ENCODE measurements around the gene SMARCD3.

SMARCD3 gene

DNA sequence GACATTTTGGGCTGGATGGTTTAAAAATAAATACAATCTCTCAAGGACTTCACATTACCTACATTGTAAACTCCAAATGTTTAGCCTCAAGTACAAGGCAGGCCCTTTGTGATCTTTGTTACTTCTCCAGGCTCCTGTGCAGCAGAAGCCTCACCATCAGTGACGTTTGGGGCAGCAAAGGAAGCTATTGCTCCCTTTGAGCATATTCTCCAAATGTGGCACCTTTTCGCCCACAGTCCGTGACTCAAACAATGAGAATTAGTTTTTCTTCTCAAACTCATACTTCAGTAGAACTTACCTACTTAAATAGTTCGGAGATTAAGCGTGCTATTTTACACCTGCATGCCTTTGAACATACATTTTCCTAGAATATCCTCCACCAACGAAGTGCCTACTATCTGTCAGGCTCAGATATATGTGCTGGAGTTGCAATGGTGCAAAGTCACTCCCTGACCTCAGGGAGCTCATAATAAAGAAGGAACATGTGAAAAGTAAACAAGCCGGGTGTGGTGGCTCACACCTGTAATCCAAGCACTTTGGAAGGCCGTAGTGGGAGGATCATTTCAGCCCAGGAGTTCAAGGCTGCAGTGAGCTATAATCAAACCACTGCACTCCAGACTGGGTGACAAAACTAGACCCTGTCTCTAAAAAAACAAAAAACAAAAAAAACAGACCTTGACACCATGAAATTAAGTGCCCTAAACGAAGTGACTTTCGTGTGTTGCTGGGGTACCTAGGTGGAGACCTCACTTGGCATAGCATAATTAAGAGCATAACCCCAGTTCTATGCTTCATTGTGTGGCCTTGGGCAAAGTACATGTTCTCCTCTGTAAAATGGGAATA is 20.2 kb downstream of the SMARCD3 start:
- peak overlapping the region; percentile 76; the same call in 1 of the 2 replicates for H3K27ac ChIP-seq
- no peak for TF ChIP-seq ZFX (IDR thresholded peaks at IDR 0.05)
- TF ChIP-seq, protein P1, sequence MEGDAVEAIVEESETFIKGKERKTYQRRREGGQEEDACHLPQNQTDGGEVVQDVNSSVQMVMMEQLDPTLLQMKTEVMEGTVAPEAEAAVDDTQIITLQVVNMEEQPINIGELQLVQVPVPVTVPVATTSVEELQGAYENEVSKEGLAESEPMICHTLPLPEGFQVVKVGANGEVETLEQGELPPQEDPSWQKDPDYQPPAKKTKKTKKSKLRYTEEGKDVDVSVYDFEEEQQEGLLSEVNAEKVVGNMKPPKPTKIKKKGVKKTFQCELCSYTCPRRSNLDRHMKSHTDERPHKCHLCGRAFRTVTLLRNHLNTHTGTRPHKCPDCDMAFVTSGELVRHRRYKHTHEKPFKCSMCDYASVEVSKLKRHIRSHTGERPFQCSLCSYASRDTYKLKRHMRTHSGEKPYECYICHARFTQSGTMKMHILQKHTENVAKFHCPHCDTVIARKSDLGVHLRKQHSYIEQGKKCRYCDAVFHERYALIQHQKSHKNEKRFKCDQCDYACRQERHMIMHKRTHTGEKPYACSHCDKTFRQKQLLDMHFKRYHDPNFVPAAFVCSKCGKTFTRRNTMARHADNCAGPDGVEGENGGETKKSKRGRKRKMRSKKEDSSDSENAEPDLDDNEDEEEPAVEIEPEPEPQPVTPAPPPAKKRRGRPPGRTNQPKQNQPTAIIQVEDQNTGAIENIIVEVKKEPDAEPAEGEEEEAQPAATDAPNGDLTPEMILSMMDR (conservative IDR thresholded peaks at IDR 0.05): no peak

DNA sequence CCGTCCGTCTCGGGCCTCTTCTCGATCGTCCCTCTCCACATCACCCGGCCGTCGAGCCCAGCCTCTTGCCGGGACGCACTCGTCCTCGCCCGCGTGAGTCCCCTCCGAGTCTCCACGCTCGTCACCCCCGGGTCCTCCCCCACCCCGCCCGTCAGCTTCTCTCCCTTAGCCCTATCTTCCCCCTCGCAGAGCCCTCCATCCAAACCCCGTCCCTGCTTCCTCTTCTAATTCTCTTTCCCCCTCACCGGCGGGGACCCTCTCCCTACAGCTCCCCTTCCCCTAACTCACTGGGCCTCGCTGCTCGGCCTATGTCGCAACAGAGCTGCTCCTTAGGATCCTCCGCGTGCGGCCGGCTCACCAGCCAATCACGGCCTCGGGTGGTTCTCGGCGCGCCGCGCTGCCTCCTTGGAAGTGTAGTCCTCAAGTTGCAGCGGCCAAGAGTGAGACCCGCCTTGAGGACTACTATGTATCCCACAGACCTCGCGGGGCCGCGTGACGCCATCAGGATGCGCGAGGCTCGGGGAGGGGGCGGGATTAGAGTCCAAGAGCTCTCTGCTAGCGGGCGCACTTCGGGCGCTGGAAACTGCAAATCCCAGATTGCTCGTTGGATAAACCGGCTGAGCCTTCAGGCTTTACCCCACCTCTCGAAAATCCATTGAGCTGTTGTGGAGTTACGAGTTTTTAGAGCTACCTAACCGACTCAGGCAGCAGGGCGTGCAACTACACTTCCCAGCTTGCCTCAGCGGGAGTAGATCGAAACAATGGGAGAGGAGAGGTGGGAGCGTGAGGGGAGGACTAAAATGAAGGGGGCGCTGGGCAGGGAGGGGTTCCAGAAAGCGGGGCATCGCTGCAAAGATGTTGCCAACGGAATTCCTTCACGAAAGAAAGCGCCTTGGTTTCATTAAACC is 21.4 kb downstream of the SMARCD3 start, which contains the start of gene ABCF2:
TSS of gene ABCF2 (minus strand) at position 331 of the 908 bp plus-strand sequence. CDS start 747 bp downstream, outside the sequence.
- peak within 1 kb of the TSS; percentile 76 for H3K27ac ChIP-seq
- TF ChIP-seq ZFX (IDR thresholded peaks at IDR 0.05): peak; percentile 80
- TF ChIP-seq, protein P1 (conservative IDR thresholded peaks at IDR 0.05): no peak

DNA sequence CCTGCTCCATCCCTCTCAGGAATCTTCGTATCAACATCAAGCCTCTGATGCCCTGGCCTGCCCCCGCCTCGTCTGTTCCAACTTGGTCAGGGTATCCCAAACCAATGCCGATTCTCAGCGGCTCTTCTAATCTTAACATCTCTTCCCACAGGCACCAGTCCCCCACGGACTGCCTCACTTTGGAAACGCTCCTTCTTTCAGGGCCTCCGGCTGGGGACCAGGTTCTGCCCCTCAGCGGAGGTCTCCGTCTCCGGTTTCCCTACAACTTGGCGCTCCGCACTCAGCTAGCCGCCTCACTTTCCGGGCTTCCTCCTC is 22.0 kb downstream of the SMARCD3 start:
- TF ChIP-seq ZFX (IDR thresholded peaks at IDR 0.05): no peak
- TF ChIP-seq, protein P1 (conservative IDR thresholded peaks at IDR 0.05): no peak

DNA sequence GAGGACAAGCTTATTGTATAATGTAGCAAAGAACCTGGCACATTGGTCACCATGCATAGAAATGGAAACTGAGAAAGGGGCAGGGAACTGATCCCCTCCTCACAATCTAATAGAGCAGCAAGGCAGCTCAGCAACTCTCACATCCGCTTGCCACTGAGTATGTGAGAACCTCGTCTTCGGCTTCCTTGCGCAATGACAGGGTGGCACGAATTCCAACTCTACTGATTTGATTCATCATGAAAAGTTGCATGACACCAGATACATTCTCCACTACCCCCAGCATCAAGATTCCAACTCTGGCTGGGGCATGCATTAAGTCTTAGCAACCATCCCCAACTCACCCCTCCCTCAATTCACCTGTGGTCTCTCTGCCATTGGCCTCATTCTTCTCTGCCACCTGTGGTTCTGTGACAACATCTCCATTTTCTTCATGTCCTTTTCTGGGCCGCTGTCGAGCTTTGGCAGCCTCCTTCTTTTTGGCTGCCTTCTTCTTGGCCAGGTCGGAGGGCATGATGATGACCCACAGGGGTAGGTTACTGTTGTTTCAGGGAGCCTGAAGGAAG is 22.5 kb downstream of the SMARCD3 start:
- TF ChIP-seq ZFX (IDR thresholded peaks at IDR 0.05): no peak
- TF ChIP-seq, protein P1 (conservative IDR thresholded peaks at IDR 0.05): no peak
- peak overlapping the region; percentile 76 for H3K27ac ChIP-seq

More for the DNA sequence above, 22.0 kb downstream of the SMARCD3 start:
- peak overlapping the region; percentile 76 for H3K27ac ChIP-seq

DNA sequence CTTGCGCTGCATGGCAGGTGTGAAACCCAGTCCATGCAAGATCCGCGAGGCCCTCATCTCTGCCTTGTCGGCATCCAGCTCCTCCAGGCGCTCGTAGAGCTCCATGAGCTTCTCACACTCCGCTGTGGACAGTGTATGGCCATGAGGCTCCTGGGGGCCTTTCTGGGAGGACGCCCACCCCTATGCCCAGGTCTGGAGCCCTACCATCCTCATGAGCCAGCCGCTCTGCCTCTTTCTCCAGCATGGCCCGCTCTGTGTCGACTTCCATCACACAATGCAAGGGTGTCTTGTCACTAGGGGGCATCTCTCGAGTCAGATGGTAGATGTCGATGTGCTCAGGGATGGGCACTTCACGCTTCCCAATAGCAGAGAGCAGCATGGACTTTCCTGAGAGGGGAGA is 24.8 kb downstream of the SMARCD3 start:
- no peak for TF ChIP-seq ZFX (IDR thresholded peaks at IDR 0.05)
- TF ChIP-seq, protein P1 (conservative IDR thresholded peaks at IDR 0.05): no peak
- no peak overlapping the region for H3K27ac ChIP-seq

DNA sequence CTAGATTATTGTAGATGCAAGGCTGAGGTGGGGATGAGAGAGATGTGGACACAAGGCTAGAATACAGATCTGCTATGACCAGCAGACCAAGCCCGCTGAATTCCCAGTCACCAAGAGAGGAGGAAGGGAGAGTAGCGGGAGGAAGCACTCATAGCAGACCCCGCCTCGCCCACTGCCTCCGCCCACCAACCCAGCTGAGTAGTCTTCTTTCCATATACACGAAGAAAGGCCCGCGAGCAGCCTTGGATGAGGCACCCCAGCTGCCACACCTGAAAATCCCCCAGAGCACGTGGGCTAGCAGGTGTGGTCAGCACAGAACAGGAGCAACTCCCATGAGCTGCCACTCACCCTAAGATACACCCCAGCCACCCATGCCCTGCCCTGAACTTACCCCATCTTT is 30.3 kb downstream of the SMARCD3 start:
- no peak overlapping the region for H3K27ac ChIP-seq
- TF ChIP-seq, protein P1 (conservative IDR thresholded peaks at IDR 0.05): no peak
- no peak for TF ChIP-seq ZFX (IDR thresholded peaks at IDR 0.05)

Measured in C4-2B (cell line).